ENCODE results near the gene CARMIL1.

CARMIL1 gene

GRCh38 chr6:25628471-25629197 lies 349.5 kb downstream of the CARMIL1 start:
- Histone ChIP-seq H3K4me1 (ENCODE audit: insufficient read depth, low read length, poor library complexity, severe bottlenecking) (peaks cover 8% of the 10 kb centered on the region), H3K9me3 (ENCODE audit: insufficient read depth, low read depth, low read length) (no peaks in the 10 kb centered on the region), H3K4me3 (ENCODE audit: low read length, poor library complexity, severe bottlenecking) (no peak overlapping the region), H3F3A (ENCODE audit: low read depth) (no peaks in the 10 kb centered on the region), H3K36me3 (ENCODE audit: insufficient read depth, low read length) (no peaks in the 10 kb centered on the region), H2AFZ (ENCODE audit: low read length) (no peak overlapping the region), H3K9ac (ENCODE audit: low read depth, low read length, poor library complexity, severe bottlenecking) (no peak overlapping the region), H3K79me2 (ENCODE audit: insufficient read depth, low read length) (no peaks in the 10 kb centered on the region), H3K4me2 (ENCODE audit: low read depth, low read length, poor library complexity, severe bottlenecking) (no peak overlapping the region), H3K27me3 (ENCODE audit: insufficient read depth, low read length, poor library complexity, severe bottlenecking) (no peaks in the 10 kb centered on the region), H4K20me1 (ENCODE audit: insufficient read depth, low read length, poor library complexity, severe bottlenecking) (no peaks in the 10 kb centered on the region), H3K9me2 (replicated peaks; ENCODE audit: low read depth, low read length) (no peaks in the 10 kb centered on the region)
- no peak for TF ChIP-seq CTCF (conservative IDR thresholded peaks at IDR 0.05; ENCODE audit: low read length)
- TF ChIP-seq EZH2phosphoT487 (IDR thresholded peaks at IDR 0.05; ENCODE audit: borderline replicate concordance), result no peak

GRCh38 chr6:25629198-25629576 lies 350.0 kb downstream of the CARMIL1 start:
- no peaks in the 10 kb centered on the region for H4K20me1 ChIP-seq (ENCODE audit: insufficient read depth, low read length, poor library complexity, severe bottlenecking)
- no peak for TF ChIP-seq EZH2phosphoT487 (IDR thresholded peaks at IDR 0.05; ENCODE audit: borderline replicate concordance)
- no peak for TF ChIP-seq CTCF (conservative IDR thresholded peaks at IDR 0.05; ENCODE audit: low read length)
- H3K9me2 ChIP-seq (replicated peaks; ENCODE audit: low read depth, low read length), result no peaks in the 10 kb centered on the region
- no peak overlapping the region for H2AFZ ChIP-seq (ENCODE audit: low read length)
- no peak overlapping the region for H3K4me2 ChIP-seq (ENCODE audit: low read depth, low read length, poor library complexity, severe bottlenecking)
- no peaks in the 10 kb centered on the region for H3K27me3 ChIP-seq (ENCODE audit: insufficient read depth, low read length, poor library complexity, severe bottlenecking)
- H3K4me1 ChIP-seq (ENCODE audit: insufficient read depth, low read length, poor library complexity, severe bottlenecking), result peaks cover 2% of the 10 kb centered on the region
- no peaks in the 10 kb centered on the region for H3K79me2 ChIP-seq (ENCODE audit: insufficient read depth, low read length)
- H3K36me3 ChIP-seq (ENCODE audit: insufficient read depth, low read length), result no peaks in the 10 kb centered on the region
- H3K9ac ChIP-seq (ENCODE audit: low read depth, low read length, poor library complexity, severe bottlenecking), result no peak overlapping the region
- no peaks in the 10 kb centered on the region for H3F3A ChIP-seq (ENCODE audit: low read depth)
- H3K4me3 ChIP-seq (ENCODE audit: low read length, poor library complexity, severe bottlenecking), result no peak overlapping the region
- H3K9me3 ChIP-seq (ENCODE audit: insufficient read depth, low read depth, low read length), result no peaks in the 10 kb centered on the region

- Histone ChIP-seq H3K4me1 (ENCODE audit: insufficient read depth, low read length, poor library complexity, severe bottlenecking) (no peaks in the 10 kb centered on the region), H4K20me1 (ENCODE audit: insufficient read depth, low read length, poor library complexity, severe bottlenecking) (no peaks in the 10 kb centered on the region)
These were observed 351.5 kb downstream of the CARMIL1 start for GRCh38 chr6:25630508-25631278.

More at GRCh38 chr6:25630508-25631278, 351.5 kb downstream of the CARMIL1 start:
- H3K9me2 ChIP-seq (replicated peaks; ENCODE audit: low read depth, low read length), result no peaks in the 10 kb centered on the region
- no peak overlapping the region for H3K9ac ChIP-seq (ENCODE audit: low read depth, low read length, poor library complexity, severe bottlenecking)
- no peaks in the 10 kb centered on the region for H3K9me3 ChIP-seq (ENCODE audit: insufficient read depth, low read depth, low read length)
- H3K79me2 ChIP-seq (ENCODE audit: insufficient read depth, low read length), result no peaks in the 10 kb centered on the region
- no peak overlapping the region for H2AFZ ChIP-seq (ENCODE audit: low read length)
- no peaks in the 10 kb centered on the region for H3F3A ChIP-seq (ENCODE audit: low read depth)
- TF ChIP-seq EZH2phosphoT487 (IDR thresholded peaks at IDR 0.05; ENCODE audit: borderline replicate concordance) (no peak), CTCF (conservative IDR thresholded peaks at IDR 0.05; ENCODE audit: low read length) (no peak)
- H3K4me3 ChIP-seq (ENCODE audit: low read length, poor library complexity, severe bottlenecking), result no peak overlapping the region
- H3K4me2 ChIP-seq (ENCODE audit: low read depth, low read length, poor library complexity, severe bottlenecking), result no peak overlapping the region
- H3K36me3 ChIP-seq (ENCODE audit: insufficient read depth, low read length), result no peaks in the 10 kb centered on the region
- H3K27me3 ChIP-seq (ENCODE audit: insufficient read depth, low read length, poor library complexity, severe bottlenecking), result no peaks in the 10 kb centered on the region
